Loucy (cell line): ENCODE data around the gene COG4.

ENCODE experiments used
- H2AFZ ChIP-seq: fragments of 200-600 bp; sonication (generic); 2 replicates; pipeline ENCODE4 v1.6.0; 2016; ENCODE audit warnings: antibody characterized with exemption, mild to moderate bottlenecking, low read length, moderate library complexity
- H3F3A ChIP-seq: fragments of 200-600 bp; 2 replicates; pipeline ENCODE4 v1.6.0; 2016; ENCODE audit warnings: antibody characterized with exemption, low read depth, mild to moderate bottlenecking
- H3K27me3 ChIP-seq: fragments of 200-600 bp; sonication (generic); 2 replicates; pipeline ENCODE4 v1.6.1; 2014; ENCODE audit warnings: low read length, mild to moderate bottlenecking; ENCODE audit not compliant: insufficient read depth, poor library complexity, severe bottlenecking
- H3K36me3 ChIP-seq: fragments of 200-600 bp; sonication (generic); 2 replicates; pipeline ENCODE4 v1.6.1; 2016; ENCODE audit warnings: low read length; ENCODE audit not compliant: insufficient read depth
- H3K4me1 ChIP-seq: fragments of 200-600 bp; sonication (generic); 2 replicates; pipeline ENCODE4 v1.5.1; 2014; ENCODE audit warnings: low read length, mild to moderate bottlenecking; ENCODE audit not compliant: insufficient read depth, poor library complexity, severe bottlenecking
- H3K4me2 ChIP-seq: fragments of 200-600 bp; sonication (generic); 2 replicates; pipeline ENCODE4 v1.6.0; 2014; ENCODE audit warnings: antibody characterized with exemption, low read length, low read depth, mild to moderate bottlenecking; ENCODE audit not compliant: poor library complexity, severe bottlenecking
- H3K4me3 ChIP-seq: fragments of 200-600 bp; sonication (generic); 2 replicates; pipeline ENCODE4 v1.5.1; 2014; ENCODE audit warnings: low read length, mild to moderate bottlenecking, mixed read lengths; ENCODE audit not compliant: poor library complexity, severe bottlenecking
- H3K79me2 ChIP-seq: fragments of 200-600 bp; sonication (generic); 2 replicates; pipeline ENCODE4 v1.6.1; 2014; ENCODE audit warnings: low read length; ENCODE audit not compliant: insufficient read depth
- H3K9ac ChIP-seq: fragments of 200-600 bp; sonication (generic); 2 replicates; pipeline ENCODE4 v1.6.0; 2014; ENCODE audit warnings: mild to moderate bottlenecking, low read depth, low read length, moderate library complexity; ENCODE audit not compliant: poor library complexity, severe bottlenecking
- H3K9me2 ChIP-seq: fragments of 200-600 bp; sonication (generic); replicated peaks from 2 replicates; pipeline ENCODE4 v1.6.1; 2016; ENCODE audit warnings: low read depth, low read length, mixed read lengths
- H3K9me3 ChIP-seq: fragments of 200-600 bp; sonication (generic); 2 replicates; pipeline ENCODE4 v1.6.1; 2014; ENCODE audit warnings: mild to moderate bottlenecking, antibody characterized with exemption, low read length, low read depth; ENCODE audit not compliant: insufficient read depth
- H4K20me1 ChIP-seq: fragments of 200-600 bp; sonication (generic); 2 replicates; pipeline ENCODE4 v1.6.0; 2014; ENCODE audit warnings: antibody characterized with exemption, low read length, mild to moderate bottlenecking; ENCODE audit not compliant: insufficient read depth, poor library complexity, severe bottlenecking
- CTCF ChIP-seq: fragments of 200-600 bp; sonication (generic); conservative IDR thresholded peaks from 2 replicates; pipeline ENCODE4 v1.5.1; 2014; ENCODE audit warnings: mild to moderate bottlenecking, antibody characterized with exemption, low read length
- EZH2phosphoT487 ChIP-seq: fragments of 200-600 bp; IDR thresholded peaks from 2 replicates; pipeline ENCODE4 v1.6.1; 2018; ENCODE audit warnings: antibody characterized with exemption, mild to moderate bottlenecking, moderate library complexity, borderline replicate concordance

Gene COG4

DNA sequence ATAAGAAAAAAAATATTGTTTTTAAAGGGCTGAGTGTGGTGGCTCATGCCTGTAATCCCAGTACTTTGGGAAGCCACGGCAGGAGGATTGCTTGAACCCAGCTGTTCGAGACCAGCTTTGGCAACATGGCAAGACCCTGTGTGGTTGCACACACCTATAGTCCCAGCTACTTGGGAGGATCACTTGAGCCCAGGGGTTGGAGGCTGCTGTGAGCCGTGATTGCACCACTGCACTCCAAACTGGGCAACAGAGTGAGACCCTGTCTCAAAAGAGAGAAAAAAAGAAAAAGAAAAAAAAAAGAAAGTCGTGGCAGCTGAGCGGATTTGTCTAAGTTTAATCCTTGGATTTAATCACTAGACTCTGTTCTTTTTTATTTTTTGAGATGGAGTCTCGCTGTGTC is 75.3 kb downstream of the COG4 start:
- Histone ChIP-seq H2AFZ (no peak overlapping the region), H3K9me3 (no peaks in the 10 kb centered on the region), H3F3A (no peaks in the 10 kb centered on the region), H3K36me3 (no peaks in the 10 kb centered on the region), H3K9me2 (no peaks in the 10 kb centered on the region), H3K79me2 (no peaks in the 10 kb centered on the region), H3K4me2 (no peak overlapping the region), H3K4me1 (no peaks in the 10 kb centered on the region), H3K4me3 (no peak overlapping the region), H3K9ac (no peak overlapping the region), H3K27me3 (no peaks in the 10 kb centered on the region), H4K20me1 (no peaks in the 10 kb centered on the region)
- no peak for TF ChIP-seq EZH2phosphoT487
- TF ChIP-seq CTCF = no peak

- Histone ChIP-seq H3K9me3 (no peaks in the 10 kb centered on the region), H2AFZ (no peak overlapping the region), H3K4me1 (peaks cover 6% of the 10 kb centered on the region), H3K36me3 (no peaks in the 10 kb centered on the region), H3K4me2 (no peak overlapping the region), H4K20me1 (no peaks in the 10 kb centered on the region), H3K27me3 (no peaks in the 10 kb centered on the region), H3K9ac (no peak overlapping the region), H3K4me3 (no peak overlapping the region), H3K79me2 (no peaks in the 10 kb centered on the region), H3F3A (no peaks in the 10 kb centered on the region), H3K9me2 (no peaks in the 10 kb centered on the region)
- no peak for TF ChIP-seq CTCF
- TF ChIP-seq EZH2phosphoT487 = no peak
Observed at GRCh38 chr16:70444249-70445063, 78.9 kb downstream of the COG4 start.

- TF ChIP-seq EZH2phosphoT487 = no peak
- no peak for TF ChIP-seq CTCF
- H4K20me1 ChIP-seq = peaks cover 11% of the 10 kb centered on the region
- H3K9ac ChIP-seq = no peak overlapping the region
- H3K4me3 ChIP-seq = no peak overlapping the region
- no peaks in the 10 kb centered on the region for H3K9me2 ChIP-seq
- H3K4me2 ChIP-seq = no peak overlapping the region
- H3K27me3 ChIP-seq = no peaks in the 10 kb centered on the region
- peaks cover 14% of the 10 kb centered on the region for H3K79me2 ChIP-seq
- H3K4me1 ChIP-seq = peaks cover 13% of the 10 kb centered on the region
- H3F3A ChIP-seq = no peaks in the 10 kb centered on the region
- H3K9me3 ChIP-seq = no peaks in the 10 kb centered on the region
- no peaks in the 10 kb centered on the region for H3K36me3 ChIP-seq
- no peak overlapping the region for H2AFZ ChIP-seq
Observed at GRCh38 chr16:70442344-70442743, 81.0 kb downstream of the COG4 start.
